GM21390 (cell line): ENCODE results near the gene GLO1.
A peak's percentile ranks its signal among the peaks of the same experiment; 100 is the strongest.
"Not testable (repeated sequence)": the region's sequence is repeated elsewhere in the genome, so short reads cannot be mapped to it uniquely, and the experiment has no call there.

ENCODE experiments used
- ATAC-seq: cut with Tn5 transposase; IDR thresholded peaks from one replicate; pipeline ENCODE4 v1.9.1; 2021; ENCODE audit not compliant: unreplicated experiment

GLO1 gene

GRCh38 chr6:38708496-38708895 is 5.6 kb upstream of the GLO1 start:
- ATAC-seq: no peak

DNA sequence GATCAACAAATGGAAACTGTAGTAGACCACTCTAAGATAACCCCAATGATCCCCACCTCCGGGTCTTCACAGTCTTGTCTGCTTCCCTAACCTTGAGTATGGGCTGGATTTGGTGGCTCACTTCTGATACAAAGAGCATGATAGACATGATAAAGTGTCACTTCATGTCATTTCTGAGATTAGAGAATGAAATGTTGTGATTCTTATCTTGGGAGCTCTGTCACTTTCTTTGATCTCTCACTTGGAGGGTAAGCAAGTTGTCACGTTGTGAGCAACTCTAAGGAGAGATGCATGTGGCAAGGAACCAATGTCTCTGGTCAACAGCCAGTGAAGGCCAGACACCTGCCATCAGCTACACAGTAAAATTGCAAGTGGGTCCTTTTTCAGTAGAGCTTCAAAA is 3.0 kb upstream of the GLO1 start:
- no peak for ATAC-seq

- no peak for ATAC-seq
Observed at GRCh38 chr6:38703949-38704590, 1.1 kb upstream of the GLO1 start.

DNA sequence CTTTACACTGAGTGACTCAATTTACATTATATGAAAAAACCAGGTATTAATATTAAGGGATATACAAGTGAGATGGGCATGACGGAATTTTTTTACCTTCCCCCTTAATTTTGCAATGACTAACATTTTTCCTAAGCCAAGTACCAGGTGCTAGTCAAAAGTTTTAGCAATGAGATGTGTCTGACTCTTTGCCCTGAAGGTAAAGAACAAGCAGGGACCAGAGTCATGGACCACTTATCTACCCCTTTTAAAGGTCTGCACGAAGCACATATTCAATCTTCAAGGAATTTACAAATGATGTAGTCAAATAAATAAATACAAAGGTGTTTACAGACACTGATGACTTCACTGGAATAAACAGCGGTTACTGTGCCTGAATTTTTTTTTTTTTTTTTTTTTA is 1.4 kb downstream of the GLO1 start:
- ATAC-seq: no peak

DNA sequence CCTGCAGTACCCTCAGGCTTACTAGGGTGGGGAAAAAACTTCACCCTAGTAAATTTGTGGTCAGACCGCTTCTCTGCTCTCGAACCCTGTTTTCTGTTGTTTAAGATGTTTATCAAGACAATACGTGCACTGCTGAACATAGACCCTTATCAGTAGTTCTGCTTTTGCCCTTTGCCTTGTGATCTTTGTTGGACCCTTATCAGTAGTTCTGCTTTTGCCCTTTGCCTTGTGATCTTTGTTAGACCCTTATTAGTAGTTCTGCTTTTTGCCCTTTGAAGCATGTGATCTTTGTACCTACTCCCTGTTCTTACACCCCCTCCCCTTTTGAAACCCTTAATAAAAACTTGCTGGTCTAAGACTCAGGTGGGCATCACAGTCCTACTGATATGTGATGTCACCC is 3.2 kb downstream of the GLO1 start:
- ATAC-seq: not testable (repeated sequence)

GRCh38 chr6:38697846-38698245 is 5.1 kb downstream of the GLO1 start:
- no peak for ATAC-seq

DNA sequence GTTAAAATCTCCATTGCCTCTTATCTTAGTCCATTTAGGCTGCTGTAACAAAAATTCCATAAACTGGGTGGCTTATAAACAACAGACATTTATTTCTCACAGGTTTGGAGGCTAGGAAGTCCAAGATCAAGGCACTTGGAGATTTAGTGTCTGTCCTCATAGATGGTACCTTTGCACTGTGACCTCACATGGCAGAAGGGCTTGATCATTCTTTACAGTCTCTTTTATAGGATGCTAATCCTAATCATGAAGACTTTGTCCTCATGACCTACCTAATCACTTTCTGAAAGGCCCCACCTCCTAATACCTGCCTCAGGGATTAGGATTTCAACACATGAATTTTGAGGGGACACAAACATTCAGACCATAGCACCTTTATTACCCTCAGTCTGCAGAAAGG is 6.6 kb downstream of the GLO1 start:
- ATAC-seq: no peak

DNA sequence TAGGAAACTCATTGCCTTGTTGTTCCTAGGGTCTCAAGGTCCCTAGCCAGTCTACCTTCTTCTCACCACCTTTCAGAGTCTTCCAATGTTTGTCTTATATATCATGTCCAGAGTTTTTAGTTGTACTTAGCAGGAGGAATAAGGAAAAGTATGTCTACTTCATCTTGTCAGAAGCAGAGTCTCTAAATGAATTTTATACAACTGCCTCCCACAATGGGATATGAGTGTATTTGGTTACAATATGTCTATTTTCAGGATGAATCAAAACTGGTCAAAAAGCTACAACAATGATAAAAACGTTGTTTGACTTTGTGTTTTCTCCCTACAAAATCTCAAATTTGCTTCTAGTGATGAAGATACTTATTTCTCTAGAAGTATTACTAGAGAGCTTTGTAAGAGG is 7.0 kb downstream of the GLO1 start:
- ATAC-seq: no peak

GRCh38 chr6:38695227-38695900 is 7.6 kb downstream of the GLO1 start:
- ATAC-seq: no peak

DNA sequence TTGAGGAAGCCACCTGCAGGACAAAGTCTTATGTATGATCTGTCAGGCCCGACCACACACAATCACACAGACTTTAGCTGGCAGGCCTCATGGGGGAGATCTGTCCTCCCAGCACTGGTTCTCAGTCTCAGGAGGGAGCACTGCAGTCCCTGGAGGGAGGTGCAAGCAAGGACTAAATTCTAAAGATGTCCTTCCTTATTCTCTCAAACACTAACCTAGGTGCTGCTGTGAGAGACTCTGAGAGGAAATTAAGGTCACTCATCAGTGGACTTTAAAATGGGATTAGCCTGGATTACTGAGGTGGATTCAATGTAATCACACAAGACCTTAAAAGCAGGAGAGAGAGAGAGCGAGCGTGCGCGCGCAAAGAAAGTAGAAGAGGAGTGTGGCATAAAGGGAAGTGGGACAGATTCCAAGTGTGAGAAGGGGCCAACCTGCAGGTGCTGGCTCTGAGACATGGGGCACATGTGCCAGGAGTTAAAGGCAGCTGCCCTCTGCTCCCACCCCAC is 14.3 kb downstream of the GLO1 start:
- peak; percentile 88 for ATAC-seq

DNA sequence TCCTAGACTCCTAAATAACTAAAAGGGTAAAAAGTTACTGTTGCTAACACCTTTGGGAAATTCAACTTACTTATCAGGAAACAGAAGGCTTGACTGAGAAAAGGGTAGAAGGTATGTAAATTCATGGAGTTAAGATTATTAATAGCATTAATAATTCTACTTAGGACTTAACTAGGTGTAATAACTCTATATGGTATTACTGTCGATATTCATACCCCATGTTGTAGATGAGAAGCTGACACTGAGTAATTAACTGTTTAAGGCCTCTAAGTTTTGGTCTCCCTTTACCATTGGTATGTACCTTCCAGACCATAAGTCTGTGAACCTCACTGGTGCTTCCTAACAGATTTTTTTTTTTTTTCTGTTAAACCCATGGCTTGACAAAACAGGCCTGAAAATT is 15.4 kb downstream of the GLO1 start:
- ATAC-seq: no peak

DNA sequence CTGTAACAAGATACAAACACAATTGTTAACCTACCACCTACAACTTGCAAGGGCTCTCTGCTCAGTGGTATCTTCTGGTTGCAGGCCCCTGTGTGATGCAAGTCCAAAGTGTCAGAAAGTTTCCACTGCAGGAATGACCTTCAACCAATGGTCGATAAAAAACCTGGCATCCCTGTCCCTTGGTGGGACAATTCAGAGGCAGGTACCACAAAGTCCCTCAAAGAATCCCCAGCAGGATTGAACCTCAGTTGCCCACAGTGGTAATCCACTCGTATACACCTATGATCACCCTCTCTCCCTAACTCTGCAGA is 15.9 kb downstream of the GLO1 start:
- no peak for ATAC-seq

DNA sequence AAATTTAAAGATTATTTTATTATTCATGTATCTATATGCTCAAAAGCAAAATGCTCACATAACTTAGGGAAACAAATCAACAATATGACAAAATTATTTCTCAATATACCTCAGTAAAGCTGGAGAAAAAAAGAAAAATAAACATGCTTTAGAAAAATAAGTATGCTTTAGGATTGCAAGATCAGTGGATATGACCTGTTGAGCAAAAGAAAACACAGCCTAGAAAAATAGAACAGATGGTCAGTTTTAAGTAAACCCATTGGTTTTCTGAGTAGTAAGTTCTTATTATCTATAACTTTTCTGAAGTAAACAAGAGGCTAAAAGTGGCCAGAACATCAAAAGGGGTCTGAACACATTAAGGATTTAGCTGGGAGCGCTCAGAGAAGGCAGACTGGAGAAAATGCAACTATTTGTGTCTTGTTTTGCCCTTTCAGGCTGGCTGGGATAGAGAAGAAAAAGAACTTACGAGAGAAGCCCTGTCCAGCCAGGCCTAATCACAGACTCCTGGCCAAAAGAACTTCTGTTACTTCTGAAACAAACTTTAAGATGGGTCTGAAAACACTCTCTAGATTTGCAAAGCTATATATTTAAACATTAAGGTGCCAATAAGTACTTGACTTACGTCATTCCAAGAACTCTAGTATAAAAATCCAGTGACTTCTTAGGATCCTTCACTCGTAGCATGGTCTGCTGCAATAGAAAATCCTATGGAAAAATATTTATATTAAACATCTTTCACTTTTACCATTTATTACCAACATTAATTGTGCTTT is 16.5 kb downstream of the GLO1 start:
- no peak for ATAC-seq

- no peak for ATAC-seq
Observed at GRCh38 chr6:38684904-38685303, 18.0 kb downstream of the GLO1 start.

DNA sequence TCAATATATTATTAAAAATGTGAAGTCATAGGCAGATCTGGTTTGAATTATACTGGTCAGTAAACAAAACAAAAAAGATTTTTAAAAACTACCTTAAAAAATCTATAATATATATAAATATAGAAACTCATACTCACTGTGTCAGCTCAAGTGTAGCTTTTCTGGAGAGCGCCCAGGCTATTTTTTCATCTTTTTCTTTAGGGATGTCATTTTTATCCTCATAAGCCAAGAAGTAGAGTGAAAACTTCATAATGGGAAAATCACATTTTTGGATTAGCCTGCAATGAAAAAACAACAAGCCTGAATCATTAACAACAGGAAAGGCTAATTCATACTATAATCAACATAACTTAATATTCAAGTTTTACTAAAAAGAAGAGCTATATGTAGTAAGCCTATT is 18.7 kb downstream of the GLO1 start:
- ATAC-seq: no peak

- no peak for ATAC-seq
Observed at GRCh38 chr6:38681850-38682249, 21.1 kb downstream of the GLO1 start.

DNA sequence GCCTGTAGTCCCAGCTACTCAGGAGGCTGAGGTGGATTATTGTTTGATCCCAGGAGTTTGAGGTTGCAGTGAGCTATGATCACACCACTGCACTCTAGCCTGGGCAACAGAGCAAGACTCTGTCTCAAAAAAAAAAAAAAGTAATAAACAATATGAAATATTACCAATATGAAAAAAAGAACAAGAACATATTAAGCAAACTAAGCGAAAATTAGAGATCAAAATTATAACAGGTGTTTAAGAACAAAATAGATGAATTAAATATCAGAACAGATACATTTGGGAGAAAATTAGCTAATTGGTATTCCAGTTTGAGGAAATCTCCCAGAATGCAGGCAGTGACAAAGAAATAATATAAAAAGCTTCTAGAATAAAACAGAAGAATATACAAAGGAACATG is 23.3 kb downstream of the GLO1 start:
- no peak for ATAC-seq

- no peak for ATAC-seq
Observed at GRCh38 chr6:38678178-38678760, 24.7 kb downstream of the GLO1 start.

DNA sequence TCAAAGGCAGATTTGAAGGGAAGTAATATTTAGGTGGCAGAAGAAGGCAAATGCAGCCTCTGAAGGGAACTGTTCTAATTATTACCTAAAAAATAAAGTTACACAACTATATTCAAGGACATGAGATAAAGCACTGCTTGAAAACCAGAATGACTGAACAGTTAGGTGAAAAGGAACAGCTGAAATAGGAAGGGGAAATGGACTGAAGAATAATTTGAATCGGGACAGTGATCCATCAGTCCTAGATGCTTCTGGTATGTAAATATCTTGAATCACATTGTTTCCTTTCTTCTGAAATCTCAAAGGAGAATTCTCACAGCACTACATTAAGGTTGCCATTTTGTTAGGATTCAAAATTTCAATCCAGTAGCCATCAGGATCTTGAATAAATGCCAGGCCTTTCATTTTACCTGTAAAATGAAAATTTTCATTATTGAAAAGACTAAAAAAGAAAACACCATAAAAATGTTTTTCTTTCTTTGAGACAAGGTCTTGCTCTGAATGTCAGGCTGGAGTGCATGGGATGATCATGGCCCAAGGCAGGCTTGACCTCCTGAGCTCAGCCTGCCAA is 25.9 kb downstream of the GLO1 start:
- no peak for ATAC-seq

- ATAC-seq: no peak
Observed at GRCh38 chr6:38676236-38676973, 26.5 kb downstream of the GLO1 start.
